Trophoblast cell (in vitro differentiated cells and primary cell): ENCODE results near the gene APOBEC3G.
A peak's percentile ranks its signal among the peaks of the same experiment; 100 is the strongest.

Experiments used
- DNase-seq, 2 donors: peaks; one replicate each; pipeline ENCODE4 v3.0.0-alpha.2; 2016
- H2AFZ ChIP-seq: 2 replicates; pipeline ENCODE4 v1.6.1; 2013; ENCODE audit warnings: low read length, moderate library complexity, mild to moderate bottlenecking; ENCODE audit not compliant: insufficient read depth, poor library complexity
- H2AK5ac ChIP-seq: 2 replicates; pipeline ENCODE4 v1.6.1; 2013; ENCODE audit warnings: mild to moderate bottlenecking, low read length
- H2BK120ac ChIP-seq: 2 replicates; pipeline ENCODE4 v1.6.1; 2013; ENCODE audit warnings: low read length, mild to moderate bottlenecking, moderate library complexity; ENCODE audit not compliant: insufficient read depth, poor library complexity
- H2BK12ac ChIP-seq: 2 replicates; pipeline ENCODE4 v1.6.1; 2013; ENCODE audit warnings: mild to moderate bottlenecking, low read length, moderate library complexity
- H2BK5ac ChIP-seq: 2 replicates; pipeline ENCODE4 v1.6.1; 2013; ENCODE audit warnings: low read length, low read depth, moderate library complexity, mild to moderate bottlenecking; ENCODE audit not compliant: poor library complexity
- H3K14ac ChIP-seq: 2 replicates; pipeline ENCODE4 v1.6.1; 2013; ENCODE audit warnings: mild to moderate bottlenecking, low read length
- H3K18ac ChIP-seq: 2 replicates; pipeline ENCODE4 v1.6.1; 2013; ENCODE audit warnings: mild to moderate bottlenecking, low read length
- H3K23ac ChIP-seq: 2 replicates; pipeline ENCODE4 v1.6.1; 2013; ENCODE audit warnings: low read length
- H3K27ac ChIP-seq: 2 replicates; pipeline ENCODE4 v1.5.1; 2013; ENCODE audit warnings: low read depth, mild to moderate bottlenecking, inconsistent platforms, low read length, moderate library complexity
- H3K27me3 ChIP-seq: 2 replicates; pipeline ENCODE4 v1.6.1; 2013; ENCODE audit warnings: inconsistent platforms, mild to moderate bottlenecking, low read length, moderate library complexity; ENCODE audit not compliant: insufficient read depth
- H3K36me3 ChIP-seq, 2 experiments: 1 replicate in 1 of 2; 2 replicates in 1 of 2; pipeline ENCODE4 v1.6.1; 2013; ENCODE audit warnings: low read length in 2 of 2, mild to moderate bottlenecking in 2 of 2, moderate library complexity in 1 of 2; ENCODE audit not compliant: insufficient read depth in 2 of 2, control insufficient read depth in 1 of 2
- H3K4ac ChIP-seq: 2 replicates; pipeline ENCODE4 v1.6.1; 2013; ENCODE audit warnings: low read depth, mild to moderate bottlenecking, low read length, moderate library complexity
- H3K4me1 ChIP-seq, 2 experiments: 1 replicate in 1 of 2; 2 replicates in 1 of 2; pipeline ENCODE4 v1.6.1; 2013; ENCODE audit warnings: low read length in 2 of 2, mild to moderate bottlenecking in 2 of 2, moderate library complexity in 1 of 2; ENCODE audit not compliant: insufficient read depth in 2 of 2, control insufficient read depth in 1 of 2
- H3K4me2 ChIP-seq: 2 replicates; pipeline ENCODE4 v1.6.1; 2013; ENCODE audit warnings: inconsistent platforms, mild to moderate bottlenecking, low read length, moderate library complexity
- H3K4me3 ChIP-seq: 2 replicates; pipeline ENCODE4 v1.5.1; 2013; ENCODE audit warnings: mild to moderate bottlenecking, low read depth, low read length, inconsistent platforms
- H3K79me1 ChIP-seq: one replicate; pipeline ENCODE4 v1.6.1; 2013; ENCODE audit warnings: low read length
- H3K79me2 ChIP-seq: 2 replicates; pipeline ENCODE4 v1.6.1; 2013; ENCODE audit warnings: low read length, mild to moderate bottlenecking; ENCODE audit not compliant: control insufficient read depth, insufficient read depth, poor library complexity
- H3K9ac ChIP-seq: 2 replicates; pipeline ENCODE4 v1.6.1; 2013; ENCODE audit warnings: mild to moderate bottlenecking, low read length
- H3K9me3 ChIP-seq: 2 replicates; pipeline ENCODE4 v1.6.1; 2013; ENCODE audit warnings: low read depth, mild to moderate bottlenecking, control low read depth, inconsistent platforms, low read length; ENCODE audit not compliant: insufficient read depth
- H4K12ac ChIP-seq: 2 replicates; pipeline ENCODE4 v1.6.1; 2013; ENCODE audit warnings: low read depth, mild to moderate bottlenecking, low read length, moderate library complexity
- H4K8ac ChIP-seq: 2 replicates; pipeline ENCODE4 v1.6.1; 2013; ENCODE audit warnings: low read depth, mild to moderate bottlenecking, low read length, moderate library complexity
- H4K91ac ChIP-seq: one replicate; pipeline ENCODE4 v1.6.1; 2013; ENCODE audit warnings: low read depth, mild to moderate bottlenecking, low read length, moderate library complexity
- WGBS: extraction: QIAGEN DNeasy Blood & Tissue Kit; methylation state at CpG from one replicate; pipeline ENCODE4 v1.1.7; 2013; ENCODE audit warnings: missing lambda C conversion rate; ENCODE audit not compliant: insufficient read length, insufficient coverage; ENCODE audit errors: extremely low coverage; 5-methylcytosine and 5-hydroxymethylcytosine counted together

Gene APOBEC3G

GRCh38 chr22:39122772-39123470 is 45.8 kb downstream of the APOBEC3G start:
- no peak overlapping the region for H4K8ac ChIP-seq
- no peak overlapping the region for H3K14ac ChIP-seq
- H3K27me3 ChIP-seq: no peaks in the 10 kb centered on the region
- no peak overlapping the region for H3K9ac ChIP-seq
- no peak overlapping the region for H2BK12ac ChIP-seq
- no peak overlapping the region for H3K4me3 ChIP-seq
- H3K23ac ChIP-seq: no peak overlapping the region
- no peak for DNase-seq
- H2BK120ac ChIP-seq: no peak overlapping the region
- H2AK5ac ChIP-seq: no peak overlapping the region
- H3K36me3 ChIP-seq: no peaks in the 10 kb centered on the region
- no peak overlapping the region for H4K12ac ChIP-seq
- no CpG with 5 or more reads among the region's 17 CpGs for WGBS
- H3K18ac ChIP-seq: no peak overlapping the region
- peaks cover 2% of the 10 kb centered on the region for H3K9me3 ChIP-seq
- H3K4me1 ChIP-seq: peaks cover 8 to 10% of the 10 kb centered on the region in 2 experiments
- no peaks in the 10 kb centered on the region for H3K79me1 ChIP-seq
- H4K91ac ChIP-seq: no peak overlapping the region
- no peak overlapping the region for H2BK5ac ChIP-seq
- no peaks in the 10 kb centered on the region for H3K79me2 ChIP-seq
- no peak overlapping the region for H3K4ac ChIP-seq
- no peak overlapping the region for H3K4me2 ChIP-seq
- H3K27ac ChIP-seq: no peak overlapping the region
- H2AFZ ChIP-seq: no peak overlapping the region

- Histone ChIP-seq H3K4me2 (peak overlapping the region; percentile 8), H2BK5ac (no peak overlapping the region)
Measured at GRCh38 chr22:39123751-39124581, 46.9 kb downstream of the APOBEC3G start.

GRCh38 chr22:39125622-39126021 is 48.5 kb downstream of the APOBEC3G start:
- H3K18ac ChIP-seq: no peak overlapping the region
- no peak overlapping the region for H3K14ac ChIP-seq
- H4K8ac ChIP-seq: no peak overlapping the region
- peaks cover 10 to 14% of the 10 kb centered on the region in 2 experiments for H3K4me1 ChIP-seq
- H2AFZ ChIP-seq: no peak overlapping the region
- no peaks in the 10 kb centered on the region for H3K36me3 ChIP-seq
- no CpG with 5 or more reads among the region's 5 CpGs for WGBS
- H3K4ac ChIP-seq: no peak overlapping the region
- no peak overlapping the region for H4K91ac ChIP-seq
- no peaks in the 10 kb centered on the region for H3K27me3 ChIP-seq
- H3K4me3 ChIP-seq: no peak overlapping the region
- no peak overlapping the region for H3K9ac ChIP-seq
- no peak overlapping the region for H2BK5ac ChIP-seq
- no peak overlapping the region for H2BK120ac ChIP-seq
- H2BK12ac ChIP-seq: no peak overlapping the region
- H3K23ac ChIP-seq: no peak overlapping the region
- H3K4me2 ChIP-seq: no peak overlapping the region
- H3K79me2 ChIP-seq: no peaks in the 10 kb centered on the region
- no peak overlapping the region for H3K27ac ChIP-seq
- peaks cover 5% of the 10 kb centered on the region for H3K9me3 ChIP-seq
- H2AK5ac ChIP-seq: no peak overlapping the region
- no peak for DNase-seq
- no peaks in the 10 kb centered on the region for H3K79me1 ChIP-seq
- H4K12ac ChIP-seq: no peak overlapping the region

More at GRCh38 chr22:39123751-39124581, 46.9 kb downstream of the APOBEC3G start:
- no peak overlapping the region for H3K23ac ChIP-seq
- peak overlapping the region; percentile 77 for H2BK12ac ChIP-seq
- H4K91ac ChIP-seq: peak overlapping the region; percentile 51
- no peaks in the 10 kb centered on the region for H3K79me1 ChIP-seq
- no peak overlapping the region for H3K18ac ChIP-seq
- H3K79me2 ChIP-seq: no peaks in the 10 kb centered on the region
- H3K27me3 ChIP-seq: no peaks in the 10 kb centered on the region
- no peak overlapping the region for H3K4me3 ChIP-seq
- H2AFZ ChIP-seq: peak overlapping the region; percentile 30
- no peak overlapping the region for H3K4ac ChIP-seq
- H3K4me1 ChIP-seq: peaks cover 8 to 10% of the 10 kb centered on the region in 2 experiments
- H3K9me3 ChIP-seq: peaks cover 5% of the 10 kb centered on the region
- no peak for DNase-seq
- no peak overlapping the region for H4K12ac ChIP-seq
- H2AK5ac ChIP-seq: no peak overlapping the region
- no peak overlapping the region for H3K9ac ChIP-seq
- H3K14ac ChIP-seq: peak overlapping the region; percentile 34
- peak overlapping the region; percentile 58 for H4K8ac ChIP-seq
- WGBS: no CpG with 5 or more reads among the region's 33 CpGs
- no peaks in the 10 kb centered on the region for H3K36me3 ChIP-seq
- no peak overlapping the region for H3K27ac ChIP-seq
- H2BK120ac ChIP-seq: peak overlapping the region; percentile 45

DNA sequence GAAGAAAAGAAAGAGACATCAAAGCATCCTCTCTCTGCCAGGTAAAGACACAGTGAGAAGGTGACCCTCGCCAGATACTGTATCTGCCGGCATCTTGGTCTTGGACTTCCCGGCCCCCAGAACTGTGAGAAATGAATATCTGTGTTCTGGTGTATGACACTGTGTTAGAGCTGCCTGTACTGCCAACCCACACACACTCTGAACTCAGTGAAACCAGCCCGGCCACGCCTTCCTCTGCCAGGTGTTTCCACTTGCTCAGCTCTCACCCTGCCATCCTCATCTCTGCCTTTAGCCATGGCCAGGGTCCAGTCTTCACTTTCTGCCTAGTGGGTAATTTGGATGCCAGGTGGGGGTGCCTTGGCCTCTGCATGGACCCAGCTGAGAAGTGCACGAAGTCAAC is 51.4 kb downstream of the APOBEC3G start:
- no CpG with 5 or more reads among the region's 6 CpGs for WGBS
- no peak overlapping the region for H3K18ac ChIP-seq

More for the DNA sequence above, 51.4 kb downstream of the APOBEC3G start:
- Histone ChIP-seq H3K4me1 (peaks cover 19 to 23% of the 10 kb centered on the region in 2 experiments), H3K14ac (no peak overlapping the region), H2AK5ac (no peak overlapping the region), H3K9ac (no peak overlapping the region), H3K27me3 (no peaks in the 10 kb centered on the region), H2BK5ac (no peak overlapping the region), H3K4me3 (no peak overlapping the region), H2BK120ac (no peak overlapping the region), H3K4ac (no peak overlapping the region), H4K91ac (no peak overlapping the region), H3K4me2 (no peak overlapping the region), H3K79me2 (no peaks in the 10 kb centered on the region), H2AFZ (no peak overlapping the region), H3K23ac (no peak overlapping the region), H4K12ac (no peak overlapping the region), H2BK12ac (no peak overlapping the region), H3K27ac (no peak overlapping the region), H3K9me3 (peaks cover 3% of the 10 kb centered on the region), H3K36me3 (no peaks in the 10 kb centered on the region), H3K79me1 (peaks cover 3% of the 10 kb centered on the region), H4K8ac (no peak overlapping the region)
- DNase-seq: no peak
